A549 (cell line): ENCODE results near the gene CLCNKB.

Source experiments
- BCL3 ChIP-seq: fragments of >200 bp; sonication (Bioruptor Twin); formaldehyde crosslinking; IDR thresholded peaks from 3 replicates; pipeline ENCODE4 v1.6.1; 2016
- CTCF ChIP-seq: fragments of >200 bp; sonication (Bioruptor Twin); formaldehyde crosslinking; IDR thresholded peaks from 3 replicates; pipeline ENCODE4 v1.5.1; 2016
- E2F6 ChIP-seq: IDR thresholded peaks from 2 replicates; pipeline ENCODE4 v1.6.1; 2012; ENCODE audit warnings: low read depth, borderline replicate concordance
- ELK1 ChIP-seq: fragments of 150-350 bp; IDR thresholded peaks from 2 replicates; pipeline ENCODE4 v1.6.1; 2014; ENCODE audit warnings: low read depth, mild to moderate bottlenecking, low read length
- EP300 ChIP-seq, 2 experiments: fragments of >200 bp; sonication (Bioruptor Twin); formaldehyde crosslinking; IDR thresholded peaks; 2 replicates in 1 of 2; 3 replicates in 1 of 2; pipeline ENCODE4 v1.6.1; 2016 to 2017
- ESRRA ChIP-seq: fragments of 150-350 bp; IDR thresholded peaks from 2 replicates; pipeline ENCODE4 v1.6.1; 2014; ENCODE audit warnings: mild to moderate bottlenecking, low read length, borderline replicate concordance
- MYC ChIP-seq: IDR thresholded peaks from 2 replicates; pipeline ENCODE4 v1.6.1; 2012; ENCODE audit warnings: mild to moderate bottlenecking, inconsistent platforms, low read length, improper control_type of control experiment, borderline replicate concordance
- PBX3 ChIP-seq: IDR thresholded peaks from 2 replicates; pipeline ENCODE4 v1.6.1; 2012
- POLR2A ChIP-seq: IDR thresholded peaks from 2 replicates; pipeline ENCODE4 v1.6.1; 2012; ENCODE audit warnings: mild to moderate bottlenecking, low read length
- RAD21 ChIP-seq, 2 experiments: fragments of >200 bp in 1 of 2; sonication (Bioruptor Twin) in 1 of 2; formaldehyde crosslinking in 1 of 2; IDR thresholded peaks in 1 of 2; conservative IDR thresholded peaks in 1 of 2; 2 replicates in 1 of 2; 3 replicates in 1 of 2; pipeline ENCODE4 v1.6.1; 2012 to 2018; ENCODE audit warnings: inconsistent platforms in 1 of 2
- REST ChIP-seq: fragments of 200-600 bp; sonication (generic); IDR thresholded peaks from 2 replicates; pipeline ENCODE4 v1.6.1; 2016; ENCODE audit warnings: antibody characterized with exemption, mild to moderate bottlenecking, moderate library complexity
- TFCP2L1 ChIP-seq: fragments of 250-450 bp; sonication (Bioruptor Pico); IDR thresholded peaks from 2 replicates; pipeline ENCODE4 v1.5.0; 2021; ENCODE audit warnings: mild to moderate bottlenecking
- USF2 ChIP-seq: fragments of 450-650 bp; IDR thresholded peaks from 2 replicates; pipeline ENCODE4 v1.6.1; 2014; ENCODE audit warnings: antibody characterized with exemption

GRCh38 chr1:16093611-16094010 lies 50.0 kb downstream of the CLCNKB start:
- TF ChIP-seq EP300 (IDR thresholded peaks at IDR 0.05) (no peak), BCL3 (no peak), USF2 (no peak), CTCF (no peak), REST (no peak), RAD21 (conservative IDR thresholded peaks at IDR 0.05 in 1 of 2, IDR thresholded peaks at IDR 0.05 in 1 of 2) (no peak), ESRRA (no peak), ELK1 (no peak), PBX3 (no peak), POLR2A (no peak), MYC (no peak), E2F6 (no peak), TFCP2L1 (no peak)
